NCI-H187 (cell line): Measurements from ENCODE around the gene CC2D1A.

Source experiments
- DNase-seq, 2 experiments: peaks; one replicate each; lab custom pipeline; 2025; lab: John Stamatoyannopoulos, UW

CC2D1A gene

DNA sequence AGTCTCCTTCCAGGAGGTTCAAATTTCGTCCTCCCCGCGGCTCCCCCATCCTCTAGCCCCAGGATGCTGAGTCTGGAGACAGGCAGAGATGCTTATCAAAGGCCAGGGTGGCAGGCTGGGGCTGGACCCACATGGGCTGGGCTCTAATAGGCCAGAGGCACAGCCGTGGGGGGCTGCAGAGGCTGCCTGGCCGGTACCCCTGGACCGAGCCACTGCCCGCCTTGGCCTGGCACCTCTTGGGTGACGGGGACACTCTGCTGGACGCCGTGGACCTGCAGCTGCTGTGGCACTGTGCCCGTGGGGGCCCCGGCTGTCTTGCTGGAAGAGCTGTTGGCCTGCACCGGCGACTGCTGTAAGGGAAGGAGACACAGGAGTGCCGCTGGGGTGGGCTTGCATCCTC, 74.3 kb downstream of the CC2D1A start:
- no peak for DNase-seq
